Erythroblast (primary cell): ENCODE data around the gene IRF2.

Experiments used
- GATA1 ChIP-seq: IDR thresholded peaks from 2 replicates; pipeline ENCODE4 v1.6.1; 2011; ENCODE audit warnings: low read depth, mild to moderate bottlenecking, control low read depth, low read length, moderate library complexity
- POLR2A ChIP-seq: IDR thresholded peaks from 2 replicates; pipeline ENCODE4 v1.6.1; 2011; ENCODE audit warnings: mild to moderate bottlenecking, low read length

GRCh38 chr4:184443318-184443717 is 31.0 kb downstream of the IRF2 start:
- TF ChIP-seq POLR2A (no peak), GATA1 (no peak)
